Measurements from ENCODE around the gene MEAF6. TPM values are rescaled to one million over a fixed set of nuclear protein-coding genes. Genes with fewer than 3 reads are reported as not detected.
A peak's percentile ranks its signal among the peaks of the same experiment; 100 is the strongest.

MEAF6 gene
- total RNA-seq, 1 donor from 2014 or later: 147 TPM

GRCh38 chr1:37475380-37476086 lies 39.0 kb downstream of the MEAF6 start:
- FAIRE-seq: no peak
- DNase-seq (ENCODE audit: low spot score in 2 of 2): no peak

GRCh38 chr1:37474697-37475379 lies 39.7 kb downstream of the MEAF6 start:
- FAIRE-seq: no peak
- DNase-seq (ENCODE audit: low spot score in 2 of 2): no peak

GRCh38 chr1:37474046-37474696 lies 40.4 kb downstream of the MEAF6 start, which contains the start of gene ZC3H12A:
TSS of gene ZC3H12A (plus strand) at chr1:37474580. CDS start at chr1:37475497, 917 bp downstream.
- FAIRE-seq (no peak), DNase-seq (ENCODE audit: low spot score in 2 of 2) (peak; percentile 98 to 100)

- DNase-seq (ENCODE audit: low spot score in 2 of 2) (no peak), FAIRE-seq (no peak)
Observed at GRCh38 chr1:37473431-37474045, 41.0 kb downstream of the MEAF6 start.

- no peak for FAIRE-seq
- no peak for DNase-seq (ENCODE audit: low spot score in 2 of 2)
Observed at GRCh38 chr1:37472994-37473393, 41.6 kb downstream of the MEAF6 start.

GRCh38 chr1:37472281-37472680 lies 42.3 kb downstream of the MEAF6 start:
- FAIRE-seq (no peak), DNase-seq (ENCODE audit: low spot score in 2 of 2) (no peak)

GRCh38 chr1:37471345-37472231 lies 43.0 kb downstream of the MEAF6 start:
- FAIRE-seq: no peak
- DNase-seq (ENCODE audit: low spot score in 2 of 2): peak; percentile 64 to 81

GRCh38 chr1:37469386-37469785 lies 45.2 kb downstream of the MEAF6 start:
- DNase-seq (ENCODE audit: low spot score in 2 of 2) (no peak), FAIRE-seq (no peak)

GRCh38 chr1:37468037-37468436 lies 46.5 kb downstream of the MEAF6 start:
- no peak for FAIRE-seq
- no peak for DNase-seq (ENCODE audit: low spot score in 2 of 2)

GRCh38 chr1:37465593-37466517 lies 48.7 kb downstream of the MEAF6 start:
- FAIRE-seq: no peak
- DNase-seq (ENCODE audit: low spot score in 2 of 2): no peak

- FAIRE-seq (no peak), DNase-seq (ENCODE audit: low spot score in 2 of 2) (no peak)
Observed at GRCh38 chr1:37464443-37464842, 50.1 kb downstream of the MEAF6 start.

GRCh38 chr1:37461698-37462436 lies 52.7 kb downstream of the MEAF6 start:
- FAIRE-seq (no peak), DNase-seq (ENCODE audit: low spot score in 2 of 2) (no peak)

GRCh38 chr1:37458551-37458950 lies 56.0 kb downstream of the MEAF6 start:
- no peak for DNase-seq (ENCODE audit: low spot score in 2 of 2)

GRCh38 chr1:37456614-37457013 lies 58.0 kb downstream of the MEAF6 start:
- FAIRE-seq (no peak), DNase-seq (ENCODE audit: low spot score in 2 of 2) (no peak)

More at GRCh38 chr1:37458551-37458950, 56.0 kb downstream of the MEAF6 start:
- no peak for FAIRE-seq

- FAIRE-seq: no peak
- DNase-seq (ENCODE audit: low spot score in 2 of 2): no peak
Observed at GRCh38 chr1:37455516-37455915, 59.0 kb downstream of the MEAF6 start.

GRCh38 chr1:37453647-37454046 lies 60.9 kb downstream of the MEAF6 start:
- DNase-seq (ENCODE audit: low spot score in 2 of 2) (no peak), FAIRE-seq (no peak)

- FAIRE-seq (no peak), DNase-seq (ENCODE audit: low spot score in 2 of 2) (no peak)
Observed at GRCh38 chr1:37452416-37452815, 62.1 kb downstream of the MEAF6 start.

- no peak for DNase-seq (ENCODE audit: low spot score in 2 of 2)
- no peak for FAIRE-seq
Observed at GRCh38 chr1:37449936-37450335, 64.6 kb downstream of the MEAF6 start.

All from frontal cortex (tissue), 4 donors.